ENCODE data around the gene ZNF324.

The ZNF324 gene

DNA sequence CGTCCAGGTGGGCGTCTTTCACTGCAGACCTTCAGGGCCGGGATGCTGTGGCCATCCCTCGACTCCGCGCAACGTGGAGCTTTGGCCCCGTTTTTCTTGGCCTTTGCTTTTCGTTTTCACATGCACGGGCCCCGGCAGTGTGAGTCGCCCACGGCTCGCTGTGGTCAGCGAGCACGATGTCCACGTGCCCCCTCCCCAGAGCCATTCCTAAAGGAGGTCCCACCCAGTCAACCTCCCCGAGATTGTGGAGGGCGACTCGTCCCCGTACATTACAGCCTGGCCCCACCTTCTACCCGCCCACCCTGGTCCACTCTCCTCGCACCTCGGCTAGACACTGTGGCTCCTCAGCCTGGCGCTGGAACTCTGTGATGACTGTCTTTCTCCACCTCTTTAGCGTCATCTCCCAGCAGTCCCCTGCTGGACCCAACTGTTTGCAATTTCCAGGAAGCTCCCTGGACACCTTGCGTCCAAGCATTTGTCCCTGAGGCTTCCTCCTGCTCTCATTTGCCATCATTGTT is 9.7 kb downstream of the ZNF324 start:
- ChIA-PET POLR2A (interaction anchor here (1.4 kb wide), 1 partner anchor 10 kb away, joined by 3 read pairs; the partner anchor contains the start of gene ZNF324), CTCF (no interaction called here)
- H3K4me3 ChIP-seq (ENCODE audit: low read depth, low read length), result peak overlapping the region; percentile 74
- TF ChIP-seq, protein P1, sequence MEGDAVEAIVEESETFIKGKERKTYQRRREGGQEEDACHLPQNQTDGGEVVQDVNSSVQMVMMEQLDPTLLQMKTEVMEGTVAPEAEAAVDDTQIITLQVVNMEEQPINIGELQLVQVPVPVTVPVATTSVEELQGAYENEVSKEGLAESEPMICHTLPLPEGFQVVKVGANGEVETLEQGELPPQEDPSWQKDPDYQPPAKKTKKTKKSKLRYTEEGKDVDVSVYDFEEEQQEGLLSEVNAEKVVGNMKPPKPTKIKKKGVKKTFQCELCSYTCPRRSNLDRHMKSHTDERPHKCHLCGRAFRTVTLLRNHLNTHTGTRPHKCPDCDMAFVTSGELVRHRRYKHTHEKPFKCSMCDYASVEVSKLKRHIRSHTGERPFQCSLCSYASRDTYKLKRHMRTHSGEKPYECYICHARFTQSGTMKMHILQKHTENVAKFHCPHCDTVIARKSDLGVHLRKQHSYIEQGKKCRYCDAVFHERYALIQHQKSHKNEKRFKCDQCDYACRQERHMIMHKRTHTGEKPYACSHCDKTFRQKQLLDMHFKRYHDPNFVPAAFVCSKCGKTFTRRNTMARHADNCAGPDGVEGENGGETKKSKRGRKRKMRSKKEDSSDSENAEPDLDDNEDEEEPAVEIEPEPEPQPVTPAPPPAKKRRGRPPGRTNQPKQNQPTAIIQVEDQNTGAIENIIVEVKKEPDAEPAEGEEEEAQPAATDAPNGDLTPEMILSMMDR (IDR thresholded peaks at IDR 0.05; ENCODE audit: insufficient read depth, low read length, missing control alignments), result no peak
- DNase-seq (ENCODE audit: low read depth, low spot score), result no peak

- ChIA-PET CTCF (interaction anchor here (1.0 kb wide), 2 partner anchors 35 to 37 kb away, joined by 3 read pairs; no protein-coding TSS in a partner anchor), POLR2A (interaction anchor here (0.7 kb wide), 1 partner anchor 12 kb away, joined by 3 read pairs; no protein-coding TSS in a partner anchor)
- no peak for DNase-seq (ENCODE audit: low read depth, low spot score)
- TF ChIP-seq, protein P1 (IDR thresholded peaks at IDR 0.05; ENCODE audit: insufficient read depth, low read length, missing control alignments), result no peak
- peak overlapping the region; percentile 74 for H3K4me3 ChIP-seq (ENCODE audit: low read depth, low read length)
These were observed 10.2 kb downstream of the ZNF324 start for GRCh38 chr19:58477130-58477529.

GRCh38 chr19:58477871-58478270 is 11.0 kb downstream of the ZNF324 start:
- ChIA-PET CTCF (interaction anchor here (1.0 kb wide), 2 partner anchors 35 to 36 kb away, joined by 3 read pairs; no protein-coding TSS in a partner anchor), POLR2A (interaction anchor here (0.7 to 1.4 kb wide), 3 partner anchors 12 to 18 kb away, joined by 3 to 4 read pairs (median 3); no protein-coding TSS in a partner anchor)
- no peak for DNase-seq (ENCODE audit: low read depth, low spot score)
- TF ChIP-seq, protein P1 (IDR thresholded peaks at IDR 0.05; ENCODE audit: insufficient read depth, low read length, missing control alignments), result no peak
- H3K4me3 ChIP-seq (ENCODE audit: low read depth, low read length), result no peak overlapping the region

DNA sequence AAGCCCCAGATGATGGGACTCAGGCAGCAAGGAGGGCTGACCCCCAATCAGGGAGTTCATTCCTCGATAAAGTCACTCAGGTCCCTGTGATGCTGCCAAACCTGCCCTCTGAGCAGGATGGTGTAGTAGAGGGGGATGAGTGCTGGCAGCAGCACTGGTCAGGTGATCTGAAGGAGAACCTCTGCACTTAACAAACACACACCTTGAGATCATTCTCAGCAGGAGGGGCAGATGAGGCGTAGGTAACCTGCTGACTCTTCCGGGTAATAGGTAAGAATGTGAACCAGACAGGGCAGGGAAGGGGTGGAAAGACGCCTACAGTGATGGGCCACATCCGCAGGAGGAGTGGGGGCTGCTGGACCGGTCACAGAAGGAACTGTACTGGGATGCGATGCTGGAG is 12.4 kb downstream of the ZNF324 start:
- no peak overlapping the region for H3K4me3 ChIP-seq (ENCODE audit: low read depth, low read length)
- TF ChIP-seq, protein P1 (IDR thresholded peaks at IDR 0.05; ENCODE audit: insufficient read depth, low read length, missing control alignments), result no peak
- ChIA-PET CTCF (no interaction called here), POLR2A (interaction anchor here (0.6 to 1.4 kb wide), 2 partner anchors 12 to 59 kb away, joined by 3 to 4 read pairs; no protein-coding TSS in a partner anchor)
- no peak for DNase-seq (ENCODE audit: low read depth, low spot score)

GRCh38 chr19:58479736-58480480 is 13.0 kb downstream of the ZNF324 start:
- DNase-seq (ENCODE audit: low read depth, low spot score), result no peak
- POLR2A ChIA-PET, result no interaction called here
- TF ChIP-seq, protein P1 (IDR thresholded peaks at IDR 0.05; ENCODE audit: insufficient read depth, low read length, missing control alignments), result no peak
- H3K4me3 ChIP-seq (ENCODE audit: low read depth, low read length), result no peak overlapping the region
- CTCF ChIA-PET, result interaction anchor here (1.1 to 1.7 kb wide), 2 partner anchors 16 to 39 kb away, joined by 3 to 6 read pairs; no protein-coding TSS in a partner anchor

DNA sequence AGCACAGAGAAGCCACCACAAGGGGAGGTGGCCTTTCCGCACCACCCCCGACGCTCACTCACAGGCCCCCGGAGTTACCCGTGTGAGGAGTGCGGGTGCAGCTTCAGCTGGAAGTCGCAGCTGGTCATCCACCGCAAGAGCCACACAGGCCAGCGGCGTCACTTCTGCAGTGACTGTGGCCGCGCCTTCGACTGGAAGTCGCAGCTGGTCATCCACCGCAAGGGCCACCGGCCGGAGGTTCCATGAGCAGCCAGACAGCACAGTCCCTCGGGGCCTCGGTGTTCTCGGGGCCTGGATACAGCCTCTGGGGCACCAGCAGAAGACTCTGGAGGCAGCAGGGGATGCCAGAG is 13.6 kb downstream of the ZNF324 start:
- CTCF ChIA-PET, result interaction anchor here (1.1 to 1.7 kb wide), 2 partner anchors 15 to 38 kb away, joined by 3 to 6 read pairs; no protein-coding TSS in a partner anchor
- TF ChIP-seq, protein P1 (IDR thresholded peaks at IDR 0.05; ENCODE audit: insufficient read depth, low read length, missing control alignments), result no peak
- DNase-seq (ENCODE audit: low read depth, low spot score), result no peak

More for the DNA sequence above, 13.6 kb downstream of the ZNF324 start:
- H3K4me3 ChIP-seq (ENCODE audit: low read depth, low read length), result no peak overlapping the region
- POLR2A ChIA-PET, result no interaction called here
